Muscle of back (tissue), 11 donors: ENCODE results near the gene KCNMB2. TPM values are rescaled to one million over a fixed set of nuclear protein-coding genes. Genes with fewer than 3 reads are reported as not detected.

Source experiments
- DNase-seq, 3 donors: peaks; one replicate each; pipeline versions ENCODE4 v3.0.0 to v3.0.0-alpha.2; 2013
- polyA plus RNA-seq, 10 donors: library from polyadenylated mRNA; unstranded; fragments of 120-200 nt; gene quantifications; one replicate each; pipeline ENCODE4 v1.2.1, GENCODE V29; 2013; ENCODE audit not compliant: insufficient read length in 10 of 10

Gene KCNMB2
- polyA plus RNA-seq, 10 donors = 11.5 to 29.9 (median 16.9) TPM

DNA sequence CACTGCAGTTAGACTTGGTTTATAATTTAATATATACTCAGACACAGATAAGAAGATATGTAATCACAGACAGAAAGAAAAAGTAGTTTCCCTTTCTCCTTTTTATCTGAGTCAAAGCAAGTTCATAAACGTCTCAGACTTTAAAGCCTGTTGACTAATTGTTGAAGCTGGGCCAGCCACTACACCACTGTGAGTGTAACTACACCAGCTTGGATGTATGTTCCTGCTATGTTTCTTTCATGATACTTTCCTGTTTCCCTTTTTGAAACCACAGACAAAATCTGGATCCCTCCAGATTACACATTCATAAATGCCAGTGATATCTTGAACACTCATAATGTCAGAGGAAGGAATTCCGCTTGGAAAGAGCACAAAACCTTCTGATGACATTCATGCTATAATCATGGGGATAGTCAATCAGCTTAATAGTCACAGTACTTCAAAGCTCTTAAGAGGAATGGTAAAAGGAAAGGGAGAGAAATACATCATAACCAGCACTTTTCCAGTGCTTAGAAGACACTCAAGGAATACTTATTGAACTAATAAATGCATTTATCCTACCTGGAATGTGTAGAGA, 32.0 kb downstream of the KCNMB2 start:
- DNase-seq = peak in 1 of 3 donors; percentile 31

DNA sequence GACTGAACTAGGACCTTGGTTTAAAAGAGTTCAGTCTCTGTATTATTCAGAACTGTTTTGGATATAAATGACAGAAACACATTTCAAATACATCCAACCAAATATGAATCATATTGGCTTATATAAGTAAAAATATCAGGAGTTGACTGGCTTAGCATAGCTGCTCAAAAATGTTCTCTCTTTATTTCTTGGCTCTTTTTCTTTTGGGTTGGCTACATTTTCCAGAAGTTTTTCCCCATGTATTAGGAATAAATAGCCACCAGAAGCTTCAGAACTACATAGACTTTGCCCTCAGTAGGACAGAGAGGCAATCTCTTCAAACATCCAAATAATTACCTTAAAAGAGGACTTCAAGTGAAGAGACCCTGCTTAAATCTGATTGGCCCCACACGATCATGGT, 32.7 kb downstream of the KCNMB2 start:
- DNase-seq = peak in 2 of 3 donors; percentile 20 to 40

DNA sequence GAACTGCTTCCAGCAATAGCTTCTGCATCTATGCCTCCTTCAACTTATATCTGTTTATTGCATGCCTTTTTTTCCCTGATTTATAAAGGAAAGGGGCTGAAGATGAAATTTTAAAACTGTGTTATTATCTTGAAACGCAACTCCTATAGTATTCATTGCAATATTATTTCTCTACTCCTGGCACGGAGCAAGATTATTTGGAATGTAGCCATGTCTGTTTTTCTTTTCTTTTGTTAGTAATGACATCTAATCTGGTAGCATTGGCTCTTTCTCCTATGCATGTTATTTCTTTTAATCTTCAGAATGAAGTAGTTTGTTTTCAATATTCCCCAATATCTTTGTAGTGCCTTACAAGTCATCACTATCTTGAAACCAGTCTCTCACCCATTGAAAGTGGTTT, 33.6 kb downstream of the KCNMB2 start:
- DNase-seq = peak in 1 of 3 donors; percentile 19

DNA sequence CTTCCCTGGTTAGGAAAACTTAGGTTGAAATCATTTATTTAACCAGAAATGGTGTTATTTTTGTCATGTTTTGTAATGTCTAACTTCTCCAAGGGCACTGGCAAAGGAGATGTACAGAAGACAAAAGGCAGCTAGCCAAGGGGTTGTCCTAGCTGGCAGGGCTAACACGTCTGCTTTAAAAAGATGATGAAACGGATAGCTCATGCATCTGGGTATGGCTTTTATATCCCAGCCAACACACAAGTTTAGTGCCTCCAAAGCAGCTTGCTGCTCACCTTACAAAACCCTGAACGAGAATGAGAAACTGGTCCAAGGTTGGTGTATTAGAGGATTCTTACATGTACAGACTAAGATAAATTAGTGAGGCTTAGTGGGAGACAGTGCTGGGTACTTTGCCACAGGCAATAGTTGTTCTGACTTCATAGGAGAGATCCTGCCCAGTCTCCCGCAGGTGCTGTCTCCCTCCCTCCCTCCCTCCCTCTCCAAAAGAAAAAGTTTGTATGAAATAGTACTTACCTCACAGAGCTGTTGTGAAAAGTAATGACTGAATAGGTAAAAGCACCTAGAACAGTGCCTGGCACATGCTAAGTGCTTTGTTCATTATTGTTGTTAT, 47.8 kb downstream of the KCNMB2 start:
- DNase-seq = no peak

DNA sequence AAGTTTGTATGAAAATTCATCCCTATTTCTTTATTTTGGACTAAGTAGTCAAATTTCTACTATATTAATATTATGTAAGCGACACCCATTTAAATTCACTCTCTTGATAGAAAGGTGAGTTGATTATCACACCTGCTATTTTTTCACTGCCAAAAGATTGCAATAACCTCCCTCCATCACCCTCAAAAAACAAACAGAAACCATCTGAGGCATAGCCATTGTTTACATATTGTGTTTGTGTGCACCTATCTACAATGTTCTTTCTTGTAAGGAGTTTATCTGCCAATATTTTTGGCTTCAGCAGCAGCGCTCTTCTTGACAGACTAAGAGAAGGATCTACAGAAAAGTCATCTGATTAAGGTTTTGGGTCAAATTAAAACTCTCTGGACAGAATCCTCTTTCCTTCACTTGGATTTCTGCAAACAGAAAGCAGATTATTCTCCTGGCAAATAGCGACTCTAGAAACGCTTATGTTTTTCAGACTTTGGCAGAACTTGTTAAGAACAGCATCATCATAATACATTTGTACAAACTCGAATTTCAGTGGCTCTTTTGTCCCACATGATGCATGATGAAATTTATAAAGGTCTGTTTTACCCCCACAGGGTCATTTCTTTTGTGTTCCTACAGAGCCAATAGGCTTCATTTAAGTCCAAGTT, 48.6 kb downstream of the KCNMB2 start:
- peak in 2 of 3 donors; percentile 48 to 70 for DNase-seq

DNA sequence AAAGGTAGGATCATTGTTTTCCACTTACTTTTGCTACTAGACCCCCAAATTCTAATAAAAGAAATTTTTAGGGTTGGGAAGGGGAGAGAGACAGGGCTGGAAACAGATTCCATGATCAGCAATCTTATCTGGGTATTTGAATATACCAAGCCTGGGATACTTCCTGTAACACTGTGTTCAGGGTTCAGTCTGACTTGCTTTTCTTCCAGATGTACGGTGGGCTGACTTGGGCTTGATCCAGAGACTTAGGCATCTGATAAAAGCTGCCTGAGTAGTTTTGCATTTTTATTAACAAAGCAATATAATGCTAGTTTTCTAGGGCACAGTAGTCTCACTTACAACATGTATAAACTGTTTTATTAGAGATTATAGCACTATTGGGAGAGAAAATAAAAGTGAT, 49.2 kb downstream of the KCNMB2 start:
- DNase-seq = no peak

DNA sequence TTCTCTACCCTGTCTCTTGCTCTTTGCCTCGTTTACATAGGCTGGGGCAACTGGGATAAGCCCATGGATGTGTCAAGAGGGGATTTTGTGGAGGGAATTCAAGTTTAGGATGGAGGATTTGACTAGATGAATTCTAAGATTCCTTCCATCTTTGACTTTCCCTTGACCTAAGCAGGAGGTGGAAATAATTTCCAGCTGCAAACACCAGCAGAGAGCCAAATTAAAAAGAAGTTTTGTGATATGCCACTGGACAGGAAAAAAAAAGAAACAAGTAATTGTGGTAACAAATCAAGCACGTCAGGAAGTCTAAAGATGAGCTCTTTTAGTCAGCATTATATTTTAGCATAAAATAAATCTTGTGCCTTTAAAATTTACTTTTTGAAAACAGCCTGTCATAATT, 49.8 kb downstream of the KCNMB2 start:
- DNase-seq = peak in 1 of 3 donors; percentile 34

DNA sequence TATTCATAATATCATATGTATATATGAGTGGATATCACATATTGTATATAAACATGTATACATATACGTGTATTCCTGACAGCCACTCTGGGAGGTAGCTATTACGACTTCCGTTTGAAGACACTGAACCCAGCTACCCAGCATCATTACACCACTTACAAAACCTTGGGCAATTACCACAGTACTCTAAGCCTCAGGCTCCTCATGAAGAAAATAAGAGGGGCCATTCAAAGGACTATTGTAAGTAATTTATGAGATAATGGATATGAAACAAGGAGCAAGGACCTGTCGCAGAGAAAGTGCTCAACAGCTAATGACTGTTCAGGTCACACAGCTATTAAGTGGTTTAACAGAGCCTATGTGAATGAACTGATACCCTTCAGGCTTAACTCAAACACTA, 52.4 kb downstream of the KCNMB2 start:
- DNase-seq = no peak

DNA sequence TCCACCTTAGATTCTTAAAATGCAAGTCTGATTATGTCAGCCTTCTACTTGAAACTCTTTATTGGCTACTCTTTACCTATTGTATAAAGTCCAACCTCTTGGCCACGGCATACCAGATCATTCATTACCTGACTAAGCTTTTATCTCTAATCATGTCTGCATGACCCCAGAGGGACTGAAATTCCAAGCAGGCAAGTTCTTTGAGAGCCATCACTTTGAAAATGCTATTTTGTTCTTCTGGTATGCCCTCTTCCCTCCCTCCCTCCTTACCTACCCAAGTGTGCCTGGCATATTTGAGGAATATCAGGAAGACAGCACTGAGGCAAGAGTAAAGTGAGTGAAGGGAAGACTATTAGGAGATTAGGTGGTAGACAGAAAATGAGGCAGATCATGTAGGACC, 57.5 kb downstream of the KCNMB2 start:
- no peak for DNase-seq

DNA sequence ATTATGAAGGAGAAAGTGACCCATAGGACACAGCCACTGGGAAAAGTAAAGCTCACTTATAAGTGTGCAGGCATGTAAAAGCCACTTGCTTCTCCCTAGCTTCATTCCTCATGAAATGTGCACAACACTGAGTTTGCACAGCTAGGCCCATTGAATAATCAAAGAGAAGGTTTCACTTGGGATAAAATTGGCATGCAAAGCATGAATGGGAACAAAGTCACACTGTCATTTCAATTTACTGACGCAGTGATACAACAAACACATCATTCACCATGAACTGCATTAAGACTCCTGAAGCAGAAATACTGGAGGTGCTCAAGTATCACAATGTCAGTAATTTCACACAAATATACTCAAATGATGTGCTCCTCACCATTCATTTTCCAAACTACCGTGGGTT, 61.1 kb downstream of the KCNMB2 start:
- DNase-seq = no peak

DNA sequence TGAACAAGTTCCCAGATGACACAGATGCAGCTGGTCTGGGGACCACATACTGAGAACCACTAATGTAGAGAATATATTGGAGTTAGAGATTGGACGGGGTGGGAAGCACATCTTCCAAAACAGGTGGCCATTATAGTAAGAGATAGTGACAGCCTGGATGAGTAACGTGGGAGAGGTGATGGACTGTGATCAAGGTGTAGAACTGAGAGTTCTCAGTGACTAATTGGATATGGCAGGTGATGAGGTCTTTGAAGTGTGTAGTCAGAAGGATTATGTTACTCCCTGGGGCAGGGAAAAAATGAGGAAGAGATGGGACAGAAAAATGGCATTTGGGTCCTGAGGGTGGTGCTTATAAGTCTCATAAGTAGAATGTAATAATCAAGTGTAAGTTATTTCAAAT, 66.6 kb downstream of the KCNMB2 start:
- DNase-seq = peak in 1 of 3 donors; percentile 52

DNA sequence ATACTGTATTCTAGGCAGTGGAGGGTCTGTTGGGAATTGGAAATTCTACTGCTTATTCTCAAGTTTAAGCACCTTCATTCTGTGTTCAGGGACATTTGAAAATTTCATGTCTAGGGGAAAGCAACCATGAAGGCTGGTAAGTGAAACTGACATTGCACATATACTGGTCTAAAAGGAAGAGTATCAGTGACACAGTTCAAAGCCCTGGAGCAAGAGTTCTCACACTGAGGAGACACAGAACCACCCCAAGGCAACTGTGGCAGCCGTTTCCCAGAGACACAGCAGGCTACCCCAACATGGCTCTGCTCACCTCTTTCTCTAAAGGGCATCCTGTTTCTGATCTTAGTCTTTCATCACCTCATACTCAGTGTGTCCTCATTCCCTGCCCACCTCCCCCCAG, 67.5 kb downstream of the KCNMB2 start:
- DNase-seq = no peak

DNA sequence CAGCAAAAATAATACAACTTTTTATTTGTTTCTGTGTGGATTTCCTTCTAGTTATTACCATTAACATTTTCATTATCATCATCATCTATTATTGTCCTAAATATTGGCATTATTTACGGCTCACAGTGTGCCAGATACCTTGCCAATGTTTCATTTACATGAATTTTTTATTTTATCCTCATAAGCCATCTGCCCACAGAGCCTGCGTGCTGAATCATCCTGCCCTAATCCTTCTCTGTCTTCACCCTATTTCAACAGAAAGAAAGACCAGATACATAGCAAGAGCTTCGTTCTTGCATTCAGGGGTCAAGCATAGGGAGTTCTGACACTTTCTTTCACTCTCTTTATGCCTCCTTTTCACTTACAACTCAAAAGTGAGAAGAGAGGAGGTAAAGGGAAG, 82.0 kb downstream of the KCNMB2 start:
- DNase-seq = peak in 1 of 3 donors; percentile 47

DNA sequence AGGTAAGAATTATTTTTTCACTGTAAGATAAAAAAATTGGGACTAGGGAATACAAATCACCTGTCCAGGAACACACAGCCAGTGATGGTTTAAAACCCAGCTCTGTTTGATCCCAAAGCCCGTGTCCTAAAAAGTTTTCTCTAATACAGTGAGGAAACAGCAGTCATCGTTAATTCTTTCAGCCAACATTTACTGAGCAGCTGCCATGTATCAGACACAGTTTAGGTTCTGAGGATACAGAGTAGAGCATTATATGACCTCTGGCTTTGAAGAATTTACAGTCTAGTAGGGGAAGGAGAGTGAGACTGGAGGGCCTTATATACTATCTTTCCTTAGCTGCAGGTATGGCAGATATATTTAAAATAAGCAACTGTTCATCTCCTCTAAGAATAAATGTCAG, 82.7 kb downstream of the KCNMB2 start:
- peak in 1 of 3 donors; percentile 22 for DNase-seq

DNA sequence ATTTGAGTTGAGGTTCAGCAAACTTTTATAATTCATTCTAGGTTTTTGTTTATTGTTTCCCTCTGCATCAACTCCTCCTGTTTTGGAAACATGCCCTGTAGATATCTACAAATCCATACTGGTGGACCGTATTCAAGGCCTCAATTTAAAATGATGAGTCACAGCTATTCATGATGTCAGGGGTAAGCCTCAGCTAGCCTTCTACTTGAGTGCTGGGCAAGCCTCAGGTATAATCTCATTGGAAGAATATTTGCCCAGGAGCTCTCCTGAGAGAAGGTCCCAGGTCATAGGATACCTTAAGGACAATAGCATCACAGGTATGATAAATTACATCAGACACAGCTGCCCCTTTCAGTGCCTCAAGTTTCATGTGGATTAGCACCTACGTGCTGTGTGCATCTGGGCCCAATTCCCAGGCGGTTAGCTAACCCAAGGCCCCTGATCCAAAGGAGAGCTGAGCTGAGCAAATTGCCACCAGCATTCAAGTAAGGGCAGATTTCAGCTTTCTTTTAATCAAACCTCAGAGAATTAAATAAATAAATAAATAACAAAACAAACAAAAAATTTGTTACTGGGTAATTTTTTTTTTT, 87.5 kb downstream of the KCNMB2 start:
- no peak for DNase-seq

DNA sequence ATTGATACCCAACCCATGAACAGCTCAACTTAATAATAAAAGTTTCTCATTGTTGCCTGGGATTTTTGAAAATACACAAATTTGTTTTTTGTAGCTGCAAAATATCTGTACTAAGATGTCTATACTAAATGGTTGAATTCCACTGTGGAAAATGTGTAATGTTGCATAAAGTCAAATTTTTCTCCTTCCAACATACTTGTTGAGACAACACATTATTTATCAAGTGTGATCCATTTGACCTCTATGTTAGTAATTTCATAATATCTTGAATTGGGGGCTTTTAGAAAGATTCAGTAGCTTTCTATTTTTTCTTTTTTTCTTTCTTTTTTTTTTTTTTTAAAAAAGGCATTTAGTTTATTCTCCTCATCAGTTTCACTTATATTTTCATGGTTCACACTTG, 88.0 kb downstream of the KCNMB2 start:
- no peak for DNase-seq

DNA sequence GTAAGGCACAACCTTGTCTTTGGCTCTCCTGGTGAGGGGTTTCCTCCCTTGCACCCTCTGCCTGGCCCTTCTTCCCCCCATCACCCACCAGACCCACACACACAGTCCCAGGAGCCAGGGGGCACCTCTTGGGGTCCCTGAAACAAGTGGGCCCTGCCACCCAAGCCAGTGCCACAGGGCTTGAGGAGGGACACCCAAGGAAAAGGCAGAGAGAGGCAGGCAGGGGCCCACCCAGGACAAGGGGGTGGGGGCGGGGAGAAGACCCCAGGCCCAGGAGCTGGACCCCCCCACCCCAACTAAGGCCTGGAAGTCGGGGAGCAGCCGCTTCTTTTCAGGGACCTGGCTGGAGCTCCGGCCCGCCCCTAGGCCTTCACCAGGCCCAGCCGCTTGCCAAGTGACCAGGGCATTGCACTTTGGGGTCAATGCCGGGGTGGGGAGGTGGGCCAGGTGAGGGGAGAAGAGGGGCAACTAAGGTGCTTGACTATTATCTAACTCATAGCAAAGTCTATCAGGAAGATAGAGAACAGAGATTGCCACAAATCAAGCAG, 88.9 kb downstream of the KCNMB2 start:
- DNase-seq = no peak

DNA sequence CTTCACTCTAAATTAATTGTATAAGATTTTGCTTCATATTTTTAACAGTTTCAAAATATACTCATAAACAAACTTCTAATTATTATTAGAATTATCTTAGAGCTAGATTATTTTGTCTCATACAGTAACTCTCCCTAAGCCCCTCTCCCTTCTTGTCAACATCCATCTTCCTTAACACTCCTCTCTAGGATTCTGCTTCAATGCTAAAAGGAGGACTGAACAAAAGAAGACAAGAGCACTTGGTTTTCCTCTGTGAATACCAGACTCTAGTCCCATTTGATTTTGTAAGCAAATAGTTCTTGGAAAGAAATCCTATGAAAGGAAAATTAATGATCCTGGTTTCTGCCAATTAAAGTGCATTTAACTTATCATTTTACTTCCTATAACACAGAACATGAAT, 91.8 kb downstream of the KCNMB2 start:
- no peak for DNase-seq

DNA sequence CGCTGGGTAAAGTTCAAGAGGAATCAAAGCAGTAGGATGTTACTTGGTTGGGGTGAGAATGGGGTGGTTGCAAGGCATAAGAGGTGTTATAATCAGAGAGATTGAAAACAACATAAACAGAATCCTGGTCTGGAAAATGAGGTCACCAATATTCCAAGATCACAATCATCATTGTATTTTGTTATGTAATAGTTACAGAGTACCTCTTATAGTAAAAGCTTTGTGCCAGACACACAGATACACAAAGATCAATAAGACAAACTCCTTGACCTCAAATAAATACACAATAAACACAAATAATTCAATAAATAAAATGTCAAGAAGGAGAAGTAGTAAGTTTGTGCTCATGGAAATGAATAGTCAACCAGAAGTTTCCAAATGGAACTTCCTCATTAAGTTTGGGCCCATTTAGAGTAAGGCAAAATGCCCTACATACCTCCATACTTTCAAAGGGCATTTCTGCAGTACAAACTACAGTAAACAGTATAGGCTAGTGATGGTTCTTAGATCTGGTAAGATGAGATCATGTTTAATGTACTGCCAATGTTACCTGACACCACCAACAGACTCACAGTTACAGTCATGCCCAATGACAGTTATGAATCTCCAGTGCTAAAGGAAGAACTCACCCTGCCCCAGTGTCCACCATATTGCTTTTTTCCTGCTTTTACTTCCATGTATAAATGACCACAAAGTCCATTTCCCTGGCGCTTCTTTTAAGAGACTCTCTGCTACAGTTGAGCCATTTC, 93.4 kb downstream of the KCNMB2 start:
- no peak for DNase-seq

DNA sequence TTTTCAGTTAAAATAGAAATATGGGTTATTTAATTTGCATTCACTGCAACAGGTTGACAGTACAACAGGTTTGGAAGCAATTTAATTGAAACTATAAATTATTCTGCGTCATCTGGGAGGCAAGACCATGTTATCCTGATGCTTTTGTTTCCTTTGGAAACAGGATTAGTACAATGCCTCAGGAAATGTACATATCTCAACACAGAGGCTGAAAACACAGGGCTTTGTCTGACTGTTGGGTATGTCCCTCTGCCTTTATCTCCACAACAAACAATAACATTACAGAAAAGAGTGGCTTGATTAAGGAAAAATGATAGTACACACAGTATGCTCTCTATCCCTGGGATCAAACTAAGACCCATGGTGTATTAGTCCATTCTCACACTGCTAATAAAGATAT, 95.7 kb downstream of the KCNMB2 start:
- DNase-seq = no peak

DNA sequence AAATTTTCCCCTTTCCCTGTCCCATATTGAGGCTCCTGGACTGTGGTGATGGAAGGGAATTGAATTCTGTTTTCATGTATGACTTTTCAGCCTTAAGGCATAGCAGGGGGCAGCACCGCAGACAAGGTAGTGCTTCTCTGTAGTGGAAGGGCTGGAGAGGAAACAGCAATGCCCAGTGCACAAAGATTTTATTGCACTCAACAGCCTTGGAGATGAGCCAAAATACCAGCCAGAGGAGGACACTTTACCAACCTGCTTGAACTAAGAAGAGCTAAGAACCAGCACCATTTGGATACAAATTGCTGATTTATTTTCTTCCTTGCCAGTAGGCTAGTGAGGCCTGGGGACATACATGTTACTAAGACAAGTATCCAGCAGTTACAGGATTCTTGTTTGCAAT, 98.7 kb downstream of the KCNMB2 start:
- no peak for DNase-seq

DNA sequence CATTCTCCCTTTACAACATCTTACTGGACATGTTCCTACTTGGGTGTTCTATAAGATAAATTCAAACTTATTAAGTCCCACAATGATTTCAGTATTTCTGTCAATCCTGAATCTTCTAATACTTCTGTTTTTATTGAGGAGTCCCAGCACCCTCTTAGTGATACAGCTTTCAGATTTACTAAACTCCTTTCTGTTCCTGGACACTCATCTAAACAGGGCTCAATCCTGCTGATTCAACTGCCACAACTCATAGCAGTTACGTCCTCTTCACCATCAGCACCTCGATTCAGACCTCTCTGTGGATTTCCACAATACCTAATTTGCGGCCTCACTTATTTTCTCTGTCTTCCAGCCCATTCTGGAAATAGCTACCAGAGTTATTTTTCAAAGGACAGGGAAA, 101.6 kb downstream of the KCNMB2 start:
- DNase-seq = no peak
